ENCODE results near the gene NLRP8.
"Not testable (repeated sequence)": the region's sequence is repeated elsewhere in the genome, so short reads cannot be mapped to it uniquely, and the experiment has no call there.

NLRP8 gene

GRCh38 chr19:55947532-55947931 lies at the start of gene NLRP8:
Gene NLRP8, plus strand, starts transcription at chr19:55947832.
- DNase-seq (ENCODE audit: low read depth), result no peak

GRCh38 chr19:55898911-55899310 lies 48.7 kb upstream of the NLRP8 start:
- DNase-seq (ENCODE audit: low read depth), result no peak

GRCh38 chr19:55901369-55902079 lies 46.1 kb upstream of the NLRP8 start:
- DNase-seq (ENCODE audit: low read depth), result no peak

GRCh38 chr19:55902080-55902751 lies 45.4 kb upstream of the NLRP8 start:
- DNase-seq (ENCODE audit: low read depth), result no peak

- DNase-seq (ENCODE audit: low read depth), result no peak
Measured at GRCh38 chr19:55907286-55907685, 40.3 kb upstream of the NLRP8 start.

- no peak for DNase-seq (ENCODE audit: low read depth)
Measured at GRCh38 chr19:55907746-55908145, 39.9 kb upstream of the NLRP8 start.

- DNase-seq (ENCODE audit: low read depth), result no peak
Measured at GRCh38 chr19:55909801-55910200, 37.8 kb upstream of the NLRP8 start.

- no peak for DNase-seq (ENCODE audit: low read depth)
Measured at GRCh38 chr19:55912916-55913315, 34.7 kb upstream of the NLRP8 start.

- no peak for DNase-seq (ENCODE audit: low read depth)
Measured at GRCh38 chr19:55913643-55914268, 33.9 kb upstream of the NLRP8 start.

- no peak for DNase-seq (ENCODE audit: low read depth)
Measured at GRCh38 chr19:55923556-55923955, 24.1 kb upstream of the NLRP8 start.

GRCh38 chr19:55927991-55928390 lies 19.6 kb upstream of the NLRP8 start:
- DNase-seq (ENCODE audit: low read depth), result no peak

GRCh38 chr19:55929258-55929657 lies 18.4 kb upstream of the NLRP8 start:
- not testable (repeated sequence) for DNase-seq (ENCODE audit: low read depth)

- no peak for DNase-seq (ENCODE audit: low read depth)
Measured at GRCh38 chr19:55930996-55931515, 16.6 kb upstream of the NLRP8 start.

GRCh38 chr19:55931936-55932386 lies 15.7 kb upstream of the NLRP8 start, which contains the start of gene NLRP13:
Gene NLRP13, minus strand, starts transcription at chr19:55932336. Its CDS starts 25 bp downstream, at chr19:55932311.
- no peak for DNase-seq (ENCODE audit: low read depth)

GRCh38 chr19:55935206-55935605 lies 12.4 kb upstream of the NLRP8 start:
- no peak for DNase-seq (ENCODE audit: low read depth)

GRCh38 chr19:55939206-55939605 lies 8.4 kb upstream of the NLRP8 start:
- no peak for DNase-seq (ENCODE audit: low read depth)

GRCh38 chr19:55940306-55940705 lies 7.3 kb upstream of the NLRP8 start:
- no peak for DNase-seq (ENCODE audit: low read depth)

- DNase-seq (ENCODE audit: low read depth), result not testable (repeated sequence)
Measured at GRCh38 chr19:55950566-55950965, 2.9 kb downstream of the NLRP8 start.

GRCh38 chr19:55956431-55956830 lies 8.8 kb downstream of the NLRP8 start:
- DNase-seq (ENCODE audit: low read depth), result no peak

GRCh38 chr19:55958356-55958755 lies 10.7 kb downstream of the NLRP8 start:
- DNase-seq (ENCODE audit: low read depth), result no peak

- DNase-seq (ENCODE audit: low read depth), result no peak
Measured at GRCh38 chr19:55959996-55960675, 12.5 kb downstream of the NLRP8 start.

GRCh38 chr19:55962186-55962585 lies 14.6 kb downstream of the NLRP8 start:
- DNase-seq (ENCODE audit: low read depth), result no peak

All from GM04504 (cell line).